SK-N-MC (cell line): ENCODE results near the gene EHD2.

Experiments used
- DNase-seq: peaks from one replicate; pipeline ENCODE4 v3.0.0-alpha.2; 2011; ENCODE audit warnings: low read depth, low spot score
- H3K27ac ChIP-seq: fragments of 200-600 bp; sonication (generic); 2 replicates; pipeline ENCODE4 v1.5.1; 2016; ENCODE audit warnings: mixed run types
- H3K36me3 ChIP-seq: fragments of 200-600 bp; sonication (generic); 2 replicates; pipeline ENCODE4 v1.6.1; 2017; ENCODE audit warnings: antibody characterized with exemption, low read length, mixed read lengths; ENCODE audit not compliant: insufficient read depth
- H3K4me3 ChIP-seq: fragments of 200-600 bp; sonication (generic); 2 replicates; pipeline ENCODE4 v1.5.1; 2016
- H3K9ac ChIP-seq: fragments of 200-600 bp; sonication (generic); 2 replicates; pipeline ENCODE4 v1.8.0; 2017; ENCODE audit warnings: mixed run types, mixed read lengths; ENCODE audit not compliant: insufficient read length
- H3K9me3 ChIP-seq: fragments of 200-600 bp; sonication (generic); 2 replicates; pipeline ENCODE4 v1.6.1; 2017; ENCODE audit warnings: low read depth, mild to moderate bottlenecking, antibody characterized with exemption, low read length, moderate library complexity, mixed read lengths
- EZH2 ChIP-seq: fragments of 200-600 bp; sonication (generic); IDR thresholded peaks from one replicate; pipeline ENCODE4 v1.6.1; 2017; ENCODE audit warnings: antibody characterized with exemption
- FOXP2 ChIP-seq: optimal IDR thresholded peaks from 2 replicates; pipeline ENCODE3; 2011; ENCODE audit warnings: mild to moderate bottlenecking, moderate library complexity; ENCODE audit not compliant: insufficient read depth; ENCODE audit errors: extremely low read length, control extremely low read depth
- POLR2AphosphoS5 ChIP-seq: IDR thresholded peaks from 2 replicates; pipeline ENCODE4 v1.6.1; 2012; ENCODE audit warnings: mild to moderate bottlenecking, low read depth, low read length, borderline replicate concordance

EHD2 gene

DNA sequence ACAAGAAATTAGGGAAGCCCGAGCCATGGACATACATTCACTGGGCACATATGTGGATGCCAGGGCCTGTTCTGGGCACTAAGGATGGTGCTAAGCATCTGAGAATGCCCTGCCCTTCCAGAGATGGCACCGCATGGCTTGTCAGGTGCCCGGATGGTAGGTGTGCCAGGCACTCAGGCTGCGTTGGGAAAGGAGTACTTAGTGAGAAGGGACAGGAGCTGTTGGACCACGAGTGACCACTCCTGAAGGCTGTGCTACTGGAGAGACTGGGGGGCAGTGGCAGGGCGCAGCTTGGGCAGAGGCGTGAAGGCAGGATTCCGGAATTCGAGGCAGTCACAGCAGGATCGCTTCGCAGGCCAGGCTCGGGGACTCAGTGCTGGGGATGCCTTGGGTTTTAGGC lies 38.0 kb upstream of the EHD2 start:
- Histone ChIP-seq H3K27ac (no peak overlapping the region), H3K9ac (no peak overlapping the region), H3K9me3 (no peaks in the 10 kb centered on the region), H3K36me3 (peaks cover 20% of the 10 kb centered on the region; the same call in 1 of the 2 replicates), H3K4me3 (no peak overlapping the region)
- DNase-seq: no peak
- TF ChIP-seq FOXP2 (no peak), POLR2AphosphoS5 (no peak), EZH2 (no peak)

DNA sequence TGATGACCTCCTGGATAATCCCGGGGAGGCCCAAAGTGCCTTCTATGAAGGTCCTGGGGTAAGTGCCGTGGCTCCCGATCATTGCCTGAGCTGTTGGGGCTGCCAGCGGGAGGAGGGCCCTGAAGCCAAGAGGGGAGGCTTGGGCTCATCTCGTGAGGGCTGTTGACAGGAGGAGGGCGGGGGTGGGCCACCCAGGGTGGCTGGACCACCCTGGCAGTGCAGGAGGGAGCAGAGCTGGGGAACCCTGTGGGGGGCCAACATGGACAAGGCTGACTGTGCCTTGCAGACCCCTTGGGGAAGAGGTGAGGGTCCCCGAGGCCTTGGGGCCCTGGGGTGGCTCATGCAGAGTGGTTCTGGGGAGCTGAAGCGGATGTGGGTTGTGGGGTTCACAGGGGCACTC lies 37.4 kb upstream of the EHD2 start:
- Histone ChIP-seq H3K27ac (no peak overlapping the region), H3K9ac (no peak overlapping the region), H3K36me3 (peaks cover 16% of the 10 kb centered on the region; the same call in 1 of the 2 replicates), H3K9me3 (no peaks in the 10 kb centered on the region), H3K4me3 (no peak overlapping the region)
- DNase-seq: no peak
- TF ChIP-seq FOXP2 (no peak), POLR2AphosphoS5 (no peak), EZH2 (no peak)

DNA sequence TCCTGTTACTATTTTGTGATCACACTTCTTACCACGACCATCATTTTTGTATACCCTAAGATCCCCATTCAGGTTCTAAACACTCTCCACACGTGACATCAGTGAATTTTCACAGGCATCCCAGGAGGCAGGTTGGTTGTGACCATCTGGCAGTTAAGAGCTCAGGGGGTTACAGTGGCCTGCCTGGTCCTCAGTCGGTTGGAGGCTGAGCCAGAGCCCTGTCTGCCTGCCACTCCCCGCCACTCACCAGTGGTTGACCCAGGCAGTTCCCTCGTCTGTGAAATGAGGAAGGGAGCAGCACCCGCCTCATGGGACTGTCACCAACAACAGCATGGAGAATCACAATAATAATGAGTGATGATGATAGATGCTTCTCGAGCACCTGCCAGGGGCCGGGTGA lies 36.4 kb upstream of the EHD2 start:
- DNase-seq: no peak
- no peak for TF ChIP-seq POLR2AphosphoS5
- H3K36me3 ChIP-seq: peaks cover 16% of the 10 kb centered on the region; the same call in 1 of the 2 replicates
- no peak overlapping the region for H3K9ac ChIP-seq
- no peaks in the 10 kb centered on the region for H3K9me3 ChIP-seq
- H3K27ac ChIP-seq: no peak overlapping the region
- H3K4me3 ChIP-seq: no peak overlapping the region

DNA sequence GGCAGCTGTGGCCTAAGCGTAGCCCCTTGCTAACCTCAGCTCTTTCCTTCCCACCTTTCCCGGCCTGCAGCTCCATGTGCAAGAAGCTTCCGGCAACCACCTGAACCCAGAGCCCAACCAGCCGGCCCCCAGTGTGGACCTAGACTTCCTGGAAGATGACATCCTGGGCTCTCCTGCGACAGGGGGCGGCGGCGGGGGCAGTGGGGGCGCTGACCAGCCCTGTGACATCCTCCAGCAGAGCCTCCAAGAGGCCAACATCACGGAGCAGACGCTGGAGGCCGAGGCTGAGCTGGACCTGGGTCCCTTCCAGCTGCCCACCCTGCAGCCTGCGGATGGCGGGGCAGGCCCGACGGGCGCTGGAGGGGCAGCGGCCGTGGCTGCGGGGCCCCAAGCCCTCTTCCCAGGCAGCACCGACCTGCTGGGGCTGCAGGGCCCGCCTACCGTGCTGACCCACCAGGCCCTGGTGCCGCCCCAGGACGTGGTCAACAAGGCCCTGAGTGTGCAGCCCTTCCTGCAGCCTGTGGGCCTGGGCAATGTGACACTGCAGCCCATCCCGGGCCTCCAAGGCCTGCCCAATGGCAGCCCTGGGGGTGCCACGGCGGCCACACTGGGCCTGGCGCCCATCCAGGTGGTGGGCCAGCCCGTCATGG lies 33.8 kb upstream of the EHD2 start:
- peaks cover 9% of the 10 kb centered on the region; the same call in 1 of the 2 replicates for H3K36me3 ChIP-seq
- H3K9ac ChIP-seq: no peak overlapping the region
- H3K4me3 ChIP-seq: no peak overlapping the region
- no peaks in the 10 kb centered on the region for H3K9me3 ChIP-seq
- no peak overlapping the region for H3K27ac ChIP-seq
- DNase-seq: no peak
- TF ChIP-seq FOXP2 (no peak), EZH2 (no peak), POLR2AphosphoS5 (no peak)

DNA sequence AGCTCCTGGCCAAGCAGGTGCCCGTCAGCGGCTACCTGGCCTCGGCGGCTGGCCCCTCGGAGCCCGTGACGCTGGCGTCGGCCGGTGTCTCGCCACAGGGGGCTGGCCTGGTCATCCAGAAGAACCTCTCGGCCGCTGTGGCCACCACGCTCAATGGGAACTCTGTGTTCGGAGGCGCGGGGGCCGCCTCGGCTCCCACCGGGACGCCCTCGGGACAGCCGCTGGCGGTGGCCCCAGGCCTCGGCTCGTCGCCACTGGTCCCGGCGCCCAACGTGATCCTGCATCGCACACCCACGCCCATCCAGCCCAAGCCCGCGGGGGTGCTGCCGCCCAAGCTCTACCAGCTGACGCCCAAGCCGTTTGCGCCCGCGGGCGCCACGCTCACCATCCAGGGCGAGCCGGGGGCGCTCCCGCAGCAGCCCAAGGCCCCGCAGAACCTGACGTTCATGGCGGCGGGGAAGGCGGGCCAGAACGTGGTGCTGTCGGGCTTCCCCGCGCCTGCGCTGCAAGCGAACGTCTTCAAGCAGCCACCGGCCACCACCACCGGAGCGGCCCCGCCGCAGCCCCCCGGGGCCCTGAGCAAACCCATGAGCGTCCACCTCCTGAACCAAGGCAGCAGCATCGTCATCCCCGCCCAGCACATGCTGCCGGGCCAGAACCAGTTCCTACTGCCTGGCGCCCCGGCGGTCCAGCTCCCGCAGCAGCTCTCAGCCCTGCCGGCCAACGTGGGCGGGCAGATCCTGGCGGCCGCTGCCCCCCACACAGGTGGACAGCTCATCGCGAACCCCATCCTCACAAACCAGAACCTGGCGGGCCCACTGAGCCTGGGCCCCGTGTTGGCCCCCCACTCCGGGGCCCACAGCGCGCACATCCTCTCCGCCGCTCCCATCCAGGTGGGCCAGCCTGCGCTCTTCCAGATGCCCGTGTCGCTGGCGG lies 33.0 kb upstream of the EHD2 start:
- H3K9ac ChIP-seq: no peak overlapping the region
- H3K9me3 ChIP-seq: no peaks in the 10 kb centered on the region
- H3K36me3 ChIP-seq: peaks cover 9% of the 10 kb centered on the region; the same call in 1 of the 2 replicates
- no peak for DNase-seq
- no peak overlapping the region for H3K4me3 ChIP-seq
- no peak for TF ChIP-seq FOXP2
- no peak for TF ChIP-seq POLR2AphosphoS5
- TF ChIP-seq EZH2: no peak
- no peak overlapping the region for H3K27ac ChIP-seq

DNA sequence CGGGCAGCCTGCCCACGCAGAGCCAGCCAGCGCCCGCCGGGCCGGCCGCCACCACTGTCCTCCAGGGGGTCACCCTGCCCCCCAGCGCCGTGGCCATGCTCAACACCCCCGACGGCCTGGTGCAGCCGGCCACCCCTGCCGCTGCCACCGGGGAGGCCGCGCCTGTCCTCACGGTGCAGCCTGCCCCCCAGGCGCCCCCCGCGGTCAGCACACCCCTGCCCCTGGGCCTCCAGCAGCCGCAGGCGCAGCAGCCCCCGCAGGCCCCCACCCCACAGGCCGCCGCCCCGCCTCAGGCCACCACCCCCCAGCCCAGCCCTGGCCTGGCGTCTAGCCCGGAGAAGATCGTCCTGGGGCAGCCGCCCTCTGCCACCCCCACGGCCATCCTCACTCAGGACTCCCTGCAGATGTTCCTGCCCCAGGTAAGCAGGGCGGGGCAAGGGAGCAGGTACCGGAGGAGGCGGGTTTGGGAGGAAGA lies 32.3 kb upstream of the EHD2 start:
- DNase-seq: no peak
- no peak overlapping the region for H3K27ac ChIP-seq
- H3K9me3 ChIP-seq: no peaks in the 10 kb centered on the region
- H3K4me3 ChIP-seq: no peak overlapping the region
- TF ChIP-seq FOXP2 (no peak), EZH2 (no peak), POLR2AphosphoS5 (no peak)
- H3K9ac ChIP-seq: no peak overlapping the region
- H3K36me3 ChIP-seq: peaks cover 9% of the 10 kb centered on the region; the same call in 1 of the 2 replicates

DNA sequence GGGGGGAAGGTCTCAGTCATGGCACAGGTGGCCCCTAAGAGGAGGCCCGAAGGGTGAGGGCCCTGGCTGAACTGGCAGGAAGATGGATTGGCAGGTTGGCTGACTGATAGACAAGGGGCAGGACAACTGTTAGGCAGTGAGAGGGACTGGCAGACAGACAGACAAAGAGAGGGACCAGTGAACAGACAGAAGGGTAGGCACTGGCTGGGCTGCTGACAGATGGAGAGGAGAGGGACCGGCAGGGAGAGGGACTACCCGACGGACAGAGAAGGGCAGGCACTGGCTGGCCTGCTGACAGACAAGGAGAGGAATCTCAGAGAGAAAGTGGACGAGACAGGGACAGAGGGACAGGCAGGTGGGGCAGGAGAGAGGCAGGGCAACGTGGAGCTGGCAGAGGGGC lies 31.8 kb upstream of the EHD2 start:
- Histone ChIP-seq H3K9ac (no peak overlapping the region), H3K4me3 (no peak overlapping the region), H3K9me3 (no peaks in the 10 kb centered on the region), H3K36me3 (peaks cover 9% of the 10 kb centered on the region; the same call in 1 of the 2 replicates), H3K27ac (no peak overlapping the region)
- no peak for TF ChIP-seq POLR2AphosphoS5
- no peak for TF ChIP-seq EZH2
- TF ChIP-seq FOXP2: no peak
- no peak for DNase-seq

DNA sequence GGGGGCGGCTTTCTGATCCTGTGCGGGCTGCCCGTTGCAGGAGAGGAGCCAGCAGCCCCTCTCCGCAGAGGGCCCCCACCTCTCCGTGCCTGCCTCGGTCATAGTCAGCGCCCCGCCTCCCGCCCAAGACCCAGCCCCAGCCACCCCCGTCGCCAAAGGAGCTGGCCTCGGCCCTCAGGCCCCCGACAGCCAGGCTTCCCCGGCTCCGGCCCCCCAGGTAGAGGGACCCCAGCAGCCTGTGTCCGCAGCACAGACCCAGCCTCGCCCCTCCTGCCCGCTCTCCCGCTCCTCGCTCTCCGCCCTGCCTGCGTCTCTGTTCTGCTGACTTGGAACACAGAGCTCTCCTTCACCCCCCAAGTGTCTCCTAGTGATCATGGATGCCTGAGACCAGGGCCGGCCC lies 31.3 kb upstream of the EHD2 start:
- no peak overlapping the region for H3K4me3 ChIP-seq
- TF ChIP-seq EZH2: no peak
- TF ChIP-seq FOXP2: no peak
- no peak for TF ChIP-seq POLR2AphosphoS5
- no peak for DNase-seq
- no peaks in the 10 kb centered on the region for H3K9me3 ChIP-seq
- H3K27ac ChIP-seq: no peak overlapping the region
- H3K9ac ChIP-seq: no peak overlapping the region
- H3K36me3 ChIP-seq: peaks cover 6% of the 10 kb centered on the region; the same call in 1 of the 2 replicates
